ENCODE results near the gene ACMSD. TPM values are rescaled to one million over a fixed set of nuclear protein-coding genes. Genes with fewer than 3 reads are reported as not detected.

Gene ACMSD
- total and polyA plus RNA-seq, 7 experiments from 2014 or later = not detected

GRCh38 chr2:134917888-134918525, 79.6 kb downstream of the ACMSD start:
- H3K9me3 Mint-ChIP-seq = peaks cover 0 to 11% (median 0%) of the 10 kb centered on the region in 11 donors
- peak; percentile 76 to 93 (median 88) for DNase-seq
- Histone ChIP-seq H3K27ac (ENCODE audit: low read depth, low read length) (peak overlapping the region; percentile 81), H3K36me3 (ENCODE audit: control insufficient read depth in 2 of 3, insufficient read depth in 3 of 3, low read length in 3 of 3) (peaks cover 0 to 5% (median 0%) of the 10 kb centered on the region in 3 experiments), H3K9me3 (ENCODE audit: control insufficient read depth in 2 of 3, low read length in 3 of 3) (no peaks in the 10 kb centered on the region), H3K4me3 (ENCODE audit: low read length) (peak overlapping the region; percentile 68), H3K27me3 (ENCODE audit: control insufficient read depth in 2 of 2, insufficient read depth in 2 of 2, low read length in 2 of 2) (no peaks in the 10 kb centered on the region), H3K4me1 (ENCODE audit: control insufficient read depth in 2 of 2, insufficient read depth in 2 of 2, low read length in 2 of 2) (peaks cover 31 to 45% of the 10 kb centered on the region in 2 donors)
- H3K36me3 Mint-ChIP-seq = peaks cover 3 to 15% (median 11%) of the 10 kb centered on the region in 5 donors
- CTCF ChIA-PET = interaction anchor here (0.9 kb wide), 1 partner anchor 20 kb away, joined by 3 read pairs; no protein-coding TSS in a partner anchor
- H3K4me3 Mint-ChIP-seq = peak overlapping the region; percentile 86 to 98 (median 93)
- POLR2A ChIA-PET = interaction anchor here (0.5 to 2.2 kb wide), 14 partner anchors 8 to 825 kb away, joined by 3 to 18 read pairs (median 3); partner anchors contain the start of genes R3HDM1, RAB3GAP1 and ZRANB3
- peak overlapping the region; percentile 91 to 99 (median 96) for H3K27ac Mint-ChIP-seq
- intact Hi-C loops (cut with micrococcal nuclease) = loop anchor here (1.0 to 10.0 kb wide), 13 partner anchors 33 to 1459 kb away; partner anchors contain the start of genes MCM6 (in 2 of the 2), RAB3GAP1 (in 2 of the 2), UBXN4 (in 2 of the 2) and CXCR4 (in 1 of the 2)
- peaks cover 15 to 64% (median 42%) of the 10 kb centered on the region in 7 donors for H3K4me1 Mint-ChIP-seq
- peak; percentile 78 for ATAC-seq
- H3K27me3 Mint-ChIP-seq = peaks cover 0 to 20% (median 0%) of the 10 kb centered on the region in 5 donors

GRCh38 chr2:134918526-134919340, 80.3 kb downstream of the ACMSD start, which contains the start of gene CCNT2:
CCNT2 (plus strand) TSS chr2:134918822; CDS start chr2:134918855, 33 bp downstream.
- H3K4me1 Mint-ChIP-seq = peaks cover 18 to 71% (median 48%) of the 10 kb centered on the region in 7 donors
- Histone ChIP-seq H3K27ac (ENCODE audit: low read depth, low read length) (peak within 1 kb of the TSS; percentile 97), H3K36me3 (ENCODE audit: control insufficient read depth in 2 of 3, insufficient read depth in 3 of 3, low read length in 3 of 3) (peaks cover 0 to 8% (median 0%) of the 10 kb centered on the region in 3 experiments), H3K27me3 (ENCODE audit: control insufficient read depth in 2 of 2, insufficient read depth in 2 of 2, low read length in 2 of 2) (no peaks in the 10 kb centered on the region), H3K9me3 (ENCODE audit: control insufficient read depth in 2 of 3, low read length in 3 of 3) (no peaks in the 10 kb centered on the region), H3K4me1 (ENCODE audit: control insufficient read depth in 2 of 2, insufficient read depth in 2 of 2, low read length in 2 of 2) (peaks cover 31 to 45% of the 10 kb centered on the region in 2 donors), H3K4me3 (ENCODE audit: low read length) (peak within 1 kb of the TSS; percentile 96)
- CTCF ChIA-PET = no interaction called here
- H3K27me3 Mint-ChIP-seq = peaks cover 0 to 14% (median 0%) of the 10 kb centered on the region in 5 donors
- DNase-seq (peak; percentile 99 to 100 (median 100)), ATAC-seq (peak; percentile 90)
- intact Hi-C loops (cut with micrococcal nuclease) = loop anchor here (1.0 to 10.0 kb wide), 13 partner anchors 32 to 1459 kb away; partner anchors contain the start of genes MCM6 (in 2 of the 2), RAB3GAP1 (in 2 of the 2), UBXN4 (in 2 of the 2) and CXCR4 (in 1 of the 2)
- peak within 1 kb of the TSS; percentile 91 to 99 (median 96) for H3K27ac Mint-ChIP-seq
- POLR2A ChIA-PET = interaction anchor here (0.6 to 2.2 kb wide), 7 partner anchors 9 to 1122 kb away, joined by 3 to 18 read pairs (median 3); partner anchors contain the start of genes R3HDM1 and ZRANB3
- H3K9me3 Mint-ChIP-seq = peaks cover 0 to 7% (median 0%) of the 10 kb centered on the region in 11 donors
- peak within 1 kb of the TSS; percentile 86 to 98 (median 93) for H3K4me3 Mint-ChIP-seq
- peaks cover 3 to 17% (median 11%) of the 10 kb centered on the region in 5 donors for H3K36me3 Mint-ChIP-seq

- ChIA-PET CTCF (no interaction called here), POLR2A (interaction anchor here (0.6 to 1.7 kb wide), 3 partner anchors 10 to 1121 kb away, joined by 3 to 6 read pairs (median 3); no protein-coding TSS in a partner anchor)
- ATAC-seq = no peak
- Histone ChIP-seq H3K9me3 (ENCODE audit: control insufficient read depth in 2 of 3, low read length in 3 of 3) (no peaks in the 10 kb centered on the region), H3K27me3 (ENCODE audit: control insufficient read depth in 2 of 2, insufficient read depth in 2 of 2, low read length in 2 of 2) (no peaks in the 10 kb centered on the region), H3K4me1 (ENCODE audit: control insufficient read depth in 2 of 2, insufficient read depth in 2 of 2, low read length in 2 of 2) (peaks cover 31 to 45% of the 10 kb centered on the region in 2 donors), H3K27ac (ENCODE audit: low read depth, low read length) (peak overlapping the region; percentile 97), H3K4me3 (ENCODE audit: low read length) (peak overlapping the region; percentile 96), H3K36me3 (ENCODE audit: control insufficient read depth in 2 of 3, insufficient read depth in 3 of 3, low read length in 3 of 3) (peaks cover 0 to 10% (median 5%) of the 10 kb centered on the region in 3 experiments)
- H3K9me3 Mint-ChIP-seq = peaks cover 0 to 7% (median 0%) of the 10 kb centered on the region in 11 donors
- intact Hi-C loops (cut with micrococcal nuclease) = loop anchor here (2.0 to 10.0 kb wide), 7 partner anchors 31 to 1458 kb away; partner anchors contain the start of genes CXCR4 (in 1 of the 2) and DARS1 (in 1 of the 2)
- H3K27me3 Mint-ChIP-seq = peaks cover 0 to 8% (median 0%) of the 10 kb centered on the region in 5 donors
- H3K4me3 Mint-ChIP-seq = peak overlapping the region; percentile 86 to 98 (median 93)
- peak in 6 of 9 donors; percentile 22 to 48 (median 34) for DNase-seq
- peak overlapping the region; percentile 91 to 99 (median 96) for H3K27ac Mint-ChIP-seq
- peaks cover 25 to 80% (median 57%) of the 10 kb centered on the region in 7 donors for H3K4me1 Mint-ChIP-seq
- H3K36me3 Mint-ChIP-seq = peaks cover 4 to 18% (median 10%) of the 10 kb centered on the region in 5 donors
Observed at GRCh38 chr2:134919341-134920210, 81.2 kb downstream of the ACMSD start.

GRCh38 chr2:134924912-134925311, 86.5 kb downstream of the ACMSD start:
- Mint-ChIP-seq H3K4me3 (peak overlapping the region in 8 of 10 donors; percentile 42 to 73 (median 60)), H3K4me1 (peaks cover 50 to 94% (median 81%) of the 10 kb centered on the region in 7 donors), H3K36me3 (peaks cover 3 to 31% (median 18%) of the 10 kb centered on the region in 5 donors), H3K27me3 (no peaks in the 10 kb centered on the region), H3K9me3 (no peaks in the 10 kb centered on the region), H3K27ac (no peak overlapping the region)
- H3K36me3 ChIP-seq (ENCODE audit: control insufficient read depth in 2 of 3, insufficient read depth in 3 of 3, low read length in 3 of 3) = peaks cover 5% of the 10 kb centered on the region in 3 experiments
- no peak for ATAC-seq
- peaks cover 34 to 42% of the 10 kb centered on the region in 2 donors for H3K4me1 ChIP-seq (ENCODE audit: control insufficient read depth in 2 of 2, insufficient read depth in 2 of 2, low read length in 2 of 2)
- ChIA-PET POLR2A (no interaction called here), CTCF (no interaction called here)
- H3K27ac ChIP-seq (ENCODE audit: low read depth, low read length) = no peak overlapping the region
- intact Hi-C loops (cut with micrococcal nuclease) = no loop called here
- no peak overlapping the region for H3K4me3 ChIP-seq (ENCODE audit: low read length)
- DNase-seq = no peak
- H3K9me3 ChIP-seq (ENCODE audit: control insufficient read depth in 2 of 3, low read length in 3 of 3) = no peaks in the 10 kb centered on the region
- no peaks in the 10 kb centered on the region for H3K27me3 ChIP-seq (ENCODE audit: control insufficient read depth in 2 of 2, insufficient read depth in 2 of 2, low read length in 2 of 2)

GRCh38 chr2:134926231-134926931, 88.0 kb downstream of the ACMSD start:
- no peak overlapping the region for H3K4me3 ChIP-seq (ENCODE audit: low read length)
- Mint-ChIP-seq H3K4me3 (peak overlapping the region; percentile 8 to 71 (median 58)), H3K9me3 (no peaks in the 10 kb centered on the region), H3K27me3 (no peaks in the 10 kb centered on the region), H3K27ac (peak overlapping the region in 3 of 9 donors; percentile 22 to 76 (median 38)), H3K36me3 (peaks cover 3 to 34% (median 23%) of the 10 kb centered on the region in 5 donors), H3K4me1 (peaks cover 56 to 95% (median 89%) of the 10 kb centered on the region in 7 donors)
- H3K36me3 ChIP-seq (ENCODE audit: control insufficient read depth in 2 of 3, insufficient read depth in 3 of 3, low read length in 3 of 3) = peaks cover 5% of the 10 kb centered on the region in 3 experiments
- no peaks in the 10 kb centered on the region for H3K9me3 ChIP-seq (ENCODE audit: control insufficient read depth in 2 of 3, low read length in 3 of 3)
- H3K27ac ChIP-seq (ENCODE audit: low read depth, low read length) = no peak overlapping the region
- no peaks in the 10 kb centered on the region for H3K27me3 ChIP-seq (ENCODE audit: control insufficient read depth in 2 of 2, insufficient read depth in 2 of 2, low read length in 2 of 2)
- CTCF ChIA-PET = no interaction called here
- H3K4me1 ChIP-seq (ENCODE audit: control insufficient read depth in 2 of 2, insufficient read depth in 2 of 2, low read length in 2 of 2) = peaks cover 23 to 28% of the 10 kb centered on the region in 2 donors
- POLR2A ChIA-PET = interaction anchor here (0.6 kb wide), 1 partner anchor 639 kb away, joined by 3 read pairs; no protein-coding TSS in a partner anchor
- ATAC-seq (no peak), DNase-seq (no peak)
- intact Hi-C loops (cut with micrococcal nuclease) = no loop called here

Data from naive thymus-derived CD4-positive, alpha-beta T cell (primary cell).